Endometrium (tissue), 2 donors: Measurements from ENCODE around the gene ZMYM5.
A peak's percentile ranks its signal among the peaks of the same experiment; 100 is the strongest.
"Not testable (repeated sequence)": the region's sequence is repeated elsewhere in the genome, so short reads cannot be mapped to it uniquely, and the experiment has no call there.

Experiments used
- FAIRE-seq: peaks from 2 replicates; lab custom pipeline; 2012; peaks lifted over from hg19 to GRCh38; lab: Jason Lieb, UNC
- donor health status: control.
- donor health status: control.

The ZMYM5 gene

DNA sequence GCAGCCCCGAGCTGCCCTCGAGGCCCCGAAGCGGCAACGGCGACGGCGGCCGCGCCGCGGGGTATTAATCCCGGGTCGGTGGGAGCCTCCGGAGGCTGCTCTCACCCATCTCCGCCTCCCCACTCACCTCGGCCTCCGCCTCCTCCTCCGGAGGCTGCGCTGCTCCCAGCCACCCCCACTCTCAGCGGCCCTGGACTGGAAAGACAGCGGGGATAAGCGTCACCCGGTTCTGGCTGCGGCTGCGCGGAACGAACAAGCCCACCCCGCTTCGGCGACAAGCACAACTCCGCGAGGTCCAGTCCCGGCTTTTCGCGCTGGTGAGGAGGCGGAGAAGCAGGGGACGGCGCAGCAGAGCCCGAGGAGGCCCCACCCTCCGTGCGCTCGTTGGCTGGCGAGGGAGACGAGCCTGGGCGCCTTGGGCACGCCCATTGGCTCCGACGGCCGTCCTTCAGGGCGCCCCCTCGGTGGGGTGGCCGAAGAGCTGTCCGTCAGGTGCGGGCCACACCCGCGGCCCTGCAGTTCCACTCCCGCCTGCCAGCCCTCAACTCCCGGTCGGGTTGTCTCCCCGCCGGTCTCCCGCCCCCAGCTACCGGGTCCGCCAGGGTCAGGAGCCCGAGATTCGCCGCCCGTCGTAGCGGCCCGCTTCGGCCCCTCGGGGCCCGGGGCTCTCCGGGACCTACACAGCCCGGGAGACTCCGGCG, at the start of gene ZMYM5:
TSS of gene ZMYM5 (minus strand) at position 327 of the 701 bp plus-strand sequence. CDS start 11,469 bp downstream, outside the sequence.
- FAIRE-seq = peak; percentile 93

DNA sequence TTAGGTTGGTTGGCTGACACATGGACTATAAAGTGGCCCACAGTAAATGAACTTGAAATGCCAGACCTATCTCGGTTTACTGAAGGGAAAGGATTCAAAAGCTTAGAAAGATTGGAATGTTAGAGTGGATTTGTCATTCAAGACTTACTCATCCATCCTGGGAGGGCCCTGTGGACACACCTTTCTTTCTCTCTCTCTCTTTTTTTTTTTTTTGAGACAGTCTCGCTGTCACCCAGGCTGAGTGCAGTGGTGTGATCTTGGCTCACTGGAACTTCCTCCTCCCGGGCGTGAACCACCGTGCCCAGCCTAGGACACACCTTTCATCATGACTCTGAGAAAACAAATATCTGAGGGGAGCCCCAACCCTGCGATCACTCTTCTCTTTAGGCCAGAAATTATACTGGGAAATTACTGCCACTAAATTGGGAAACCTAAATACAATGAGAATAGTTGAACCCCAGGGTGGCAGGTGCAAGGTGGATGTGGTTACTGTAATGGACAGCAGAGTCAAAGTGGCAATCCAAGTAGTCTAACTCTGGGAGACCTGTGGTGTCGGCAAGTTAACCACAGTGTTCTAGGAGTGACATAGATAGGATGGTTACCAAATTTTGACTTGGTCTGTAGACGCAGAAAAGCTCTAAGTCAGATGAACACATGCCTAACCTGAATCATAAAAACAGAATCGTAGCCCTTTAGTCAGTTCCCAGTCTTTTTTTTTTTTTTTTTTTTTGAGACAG, 47.1 kb upstream of the ZMYM5 start:
- FAIRE-seq = no peak

DNA sequence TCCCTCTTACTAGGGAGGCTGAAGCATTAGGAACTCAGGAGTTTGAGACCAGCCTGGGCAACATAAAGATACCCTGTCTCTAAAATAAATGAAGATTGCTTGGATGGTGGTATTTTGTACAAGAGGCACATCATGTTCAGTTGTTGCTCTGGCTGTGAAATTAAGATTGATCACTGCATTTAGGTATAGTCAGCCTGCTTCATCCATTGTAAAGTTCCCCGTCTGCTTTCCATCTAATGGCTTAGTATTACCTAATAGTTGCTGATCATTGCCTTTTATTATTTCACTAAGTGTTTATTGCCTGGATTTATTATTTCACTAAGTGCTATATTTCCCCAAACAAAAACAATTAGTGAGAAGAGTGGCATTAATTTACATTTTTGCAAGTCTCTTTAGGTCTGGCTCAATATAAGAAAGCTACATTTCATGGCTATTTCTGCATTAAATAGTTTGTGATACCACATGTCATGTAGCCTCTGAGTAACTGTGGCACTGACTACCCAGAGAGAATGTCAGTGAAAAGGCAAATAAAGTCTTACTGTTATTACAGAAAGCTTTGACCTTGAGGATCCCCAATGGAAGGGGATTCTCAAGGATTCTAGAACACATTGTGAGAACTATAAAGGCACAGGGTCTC, 45.0 kb upstream of the ZMYM5 start:
- FAIRE-seq = no peak

DNA sequence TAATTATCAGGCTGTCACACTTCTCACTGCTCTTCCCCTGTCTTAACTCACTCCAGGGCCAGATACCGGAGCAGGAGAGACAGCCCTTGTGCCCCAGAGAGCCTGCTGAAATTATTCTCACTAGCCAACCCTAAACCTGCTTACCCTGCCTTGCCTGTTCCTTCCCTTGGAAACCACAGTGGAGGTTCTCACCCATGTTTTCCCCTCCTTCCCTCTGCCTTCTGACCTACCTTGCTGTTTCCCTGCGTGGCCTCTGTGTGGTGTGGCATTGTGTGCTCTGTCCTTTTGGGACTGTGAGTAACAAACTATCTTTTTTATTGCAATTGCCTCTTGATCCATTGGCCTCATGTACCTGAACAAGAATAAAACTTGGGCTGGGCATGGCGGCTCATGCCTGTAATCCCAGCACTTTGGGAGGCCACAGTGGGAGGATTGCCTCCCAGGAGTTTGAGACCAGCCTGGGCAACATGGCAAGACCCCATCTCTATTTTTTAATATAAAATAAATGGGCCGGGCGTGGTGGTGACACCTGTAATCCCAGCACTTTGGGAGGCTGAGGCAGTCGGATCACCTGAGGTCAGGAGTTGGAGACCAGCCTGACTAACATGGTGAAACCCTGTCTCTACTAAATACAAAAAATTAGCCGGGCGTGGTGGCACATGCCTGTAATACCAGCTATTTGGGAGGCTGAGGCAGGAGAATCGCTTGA, 42.2 kb upstream of the ZMYM5 start:
- FAIRE-seq = not testable (repeated sequence)

GRCh38 chr13:19890030-19890429, 26.6 kb upstream of the ZMYM5 start:
- FAIRE-seq = no peak

DNA sequence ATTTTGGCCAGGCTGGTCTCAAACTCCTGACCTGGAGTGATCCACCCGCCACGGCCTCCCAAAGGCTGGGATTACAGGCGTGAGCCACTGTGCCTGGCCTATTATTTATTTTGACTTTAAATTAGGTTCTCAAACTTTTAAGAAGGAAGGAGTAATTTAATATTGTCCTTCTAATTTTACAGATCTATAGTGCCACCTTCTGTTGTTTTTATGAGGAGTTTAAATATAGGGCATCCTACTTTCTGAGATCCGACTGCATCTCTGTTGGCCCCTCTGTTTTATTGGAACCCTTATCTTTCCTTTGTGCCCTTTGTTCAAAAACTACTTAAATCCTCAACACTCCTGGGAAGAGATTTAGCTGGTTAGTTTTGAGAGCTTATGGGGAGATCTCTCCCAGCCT, 25.4 kb upstream of the ZMYM5 start:
- no peak for FAIRE-seq

DNA sequence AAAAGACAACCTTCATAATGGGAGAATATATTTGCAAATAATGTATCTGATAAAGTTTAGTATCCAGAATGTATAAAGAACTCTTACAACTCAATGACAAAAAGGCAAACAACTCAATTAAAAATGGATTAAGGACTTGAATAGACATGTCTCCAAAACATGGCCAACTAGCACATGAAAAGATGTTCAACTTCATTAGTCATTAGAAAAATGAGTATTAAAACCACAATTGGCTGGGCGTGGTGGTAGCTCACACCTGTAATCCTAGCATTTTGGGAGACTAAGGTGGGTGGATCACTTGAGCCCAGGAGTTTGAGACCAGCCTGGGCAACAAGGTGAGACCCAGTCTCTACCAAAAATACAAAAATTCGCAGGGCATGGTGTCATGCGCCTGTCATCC, 18.8 kb upstream of the ZMYM5 start:
- FAIRE-seq = no peak

DNA sequence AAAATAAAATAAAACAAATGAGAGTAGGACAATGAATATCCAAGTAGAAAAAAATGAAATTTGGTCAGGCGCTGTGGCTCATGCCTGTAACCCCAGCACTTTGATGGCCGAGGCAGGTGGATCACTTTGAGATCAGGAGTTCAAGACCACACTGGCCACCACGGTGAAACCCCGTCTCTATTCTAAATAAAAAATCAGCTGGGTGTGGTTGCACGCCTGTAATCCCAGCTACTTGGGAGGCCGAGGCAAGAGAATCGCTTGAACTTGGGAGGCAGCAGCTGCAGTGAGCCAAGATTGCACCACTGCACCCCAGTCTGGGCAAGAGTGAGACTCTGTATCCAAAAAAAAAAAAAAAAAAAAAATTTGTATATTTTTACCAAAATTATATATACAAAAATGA, 18.2 kb upstream of the ZMYM5 start:
- FAIRE-seq = no peak

GRCh38 chr13:19864746-19865309, 1.4 kb upstream of the ZMYM5 start:
- no peak for FAIRE-seq

DNA sequence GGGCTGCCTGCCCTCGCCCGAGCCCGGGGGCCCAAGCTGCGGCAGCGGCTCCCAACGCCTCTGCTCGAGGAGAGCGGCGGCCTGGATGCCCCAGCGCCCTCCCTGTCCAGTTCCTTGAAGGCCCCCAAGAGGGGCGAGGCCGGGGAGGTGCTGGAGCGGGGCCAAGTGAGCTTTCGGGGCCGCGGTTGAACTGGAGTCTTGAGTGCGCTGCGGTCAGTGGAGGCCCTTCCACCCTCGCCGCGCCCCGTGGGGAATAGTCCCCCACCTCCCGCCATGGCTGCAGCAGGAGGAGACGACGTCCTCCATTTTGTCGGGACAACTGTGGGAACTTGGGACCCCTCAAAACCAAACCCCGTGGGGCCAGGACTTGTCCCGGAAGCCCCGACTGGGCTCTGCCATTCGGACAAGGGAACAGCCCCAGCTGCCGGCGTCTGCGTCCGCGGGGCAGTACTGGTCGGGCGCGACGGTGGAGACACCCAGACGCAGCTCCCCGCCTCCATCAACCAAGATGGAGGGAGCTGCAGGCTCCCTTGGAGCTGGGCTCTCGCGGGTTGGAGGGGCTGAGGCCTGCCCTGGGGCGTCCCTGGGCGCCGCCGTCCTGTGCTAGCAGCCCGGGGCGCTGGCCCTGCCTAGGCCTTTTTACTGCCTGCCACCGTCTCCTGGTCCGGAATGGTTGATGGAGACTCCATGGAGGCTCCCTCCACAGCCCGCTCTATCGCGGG, 736 bp upstream of the ZMYM5 start:
- FAIRE-seq = no peak

DNA sequence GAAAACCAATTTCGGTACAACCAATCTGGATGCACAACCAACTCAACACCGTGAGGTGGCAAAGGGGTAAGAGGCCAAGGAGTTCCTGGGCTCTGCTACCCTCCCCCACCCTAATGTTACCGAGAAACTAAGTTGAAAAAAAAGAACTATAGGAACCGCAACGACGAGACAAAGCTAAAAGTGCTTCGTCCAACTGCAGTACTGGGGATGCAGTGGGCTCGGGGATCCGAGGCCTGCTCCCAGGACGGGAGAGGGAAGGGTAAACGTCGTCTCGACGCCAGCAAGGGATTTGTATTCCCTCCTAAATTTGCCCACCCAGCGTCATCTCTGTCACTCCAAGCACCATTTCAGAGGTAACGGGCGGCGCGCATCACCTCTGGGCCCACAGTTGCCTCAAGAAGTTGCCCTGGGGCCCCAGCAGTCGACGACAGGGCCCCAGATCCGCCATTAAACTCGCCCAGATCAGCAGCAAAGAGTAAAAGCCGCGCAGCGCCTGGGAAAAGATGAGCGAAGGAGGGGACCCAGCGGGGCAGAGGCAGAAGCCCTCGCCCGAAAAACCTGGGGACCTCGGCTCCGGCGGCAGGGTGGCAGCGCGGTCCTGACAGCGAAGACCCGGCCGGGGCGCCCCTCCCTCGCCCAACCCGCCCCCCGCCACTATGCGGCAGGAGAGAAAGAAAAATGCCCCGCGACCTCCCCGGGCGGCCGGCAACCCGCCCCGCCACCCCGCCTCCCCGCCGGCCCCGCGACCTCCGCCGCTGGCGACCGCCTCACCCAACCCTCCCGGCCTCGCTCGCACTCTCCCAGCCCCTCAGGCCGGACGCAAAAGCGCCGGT, 752 bp downstream of the ZMYM5 start:
- no peak for FAIRE-seq

DNA sequence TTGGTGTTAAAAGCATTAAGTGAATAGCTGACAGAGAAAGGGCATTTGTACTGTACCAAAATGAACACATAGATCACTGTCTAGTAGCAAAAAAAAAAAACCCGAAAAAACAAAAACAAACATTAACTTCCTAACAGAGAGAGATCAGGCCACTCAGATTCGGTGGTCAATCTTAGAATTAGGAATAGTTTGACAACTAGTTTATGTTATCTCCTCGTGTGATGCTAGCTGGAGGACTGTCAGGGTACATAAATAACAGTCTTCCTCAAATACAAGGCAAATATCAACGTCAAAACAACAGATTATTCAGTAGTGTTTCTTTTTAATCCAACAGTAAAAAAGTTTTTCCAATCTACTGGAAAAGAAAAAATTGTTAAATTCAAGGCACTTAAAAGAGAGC, 1.7 kb downstream of the ZMYM5 start:
- no peak for FAIRE-seq

DNA sequence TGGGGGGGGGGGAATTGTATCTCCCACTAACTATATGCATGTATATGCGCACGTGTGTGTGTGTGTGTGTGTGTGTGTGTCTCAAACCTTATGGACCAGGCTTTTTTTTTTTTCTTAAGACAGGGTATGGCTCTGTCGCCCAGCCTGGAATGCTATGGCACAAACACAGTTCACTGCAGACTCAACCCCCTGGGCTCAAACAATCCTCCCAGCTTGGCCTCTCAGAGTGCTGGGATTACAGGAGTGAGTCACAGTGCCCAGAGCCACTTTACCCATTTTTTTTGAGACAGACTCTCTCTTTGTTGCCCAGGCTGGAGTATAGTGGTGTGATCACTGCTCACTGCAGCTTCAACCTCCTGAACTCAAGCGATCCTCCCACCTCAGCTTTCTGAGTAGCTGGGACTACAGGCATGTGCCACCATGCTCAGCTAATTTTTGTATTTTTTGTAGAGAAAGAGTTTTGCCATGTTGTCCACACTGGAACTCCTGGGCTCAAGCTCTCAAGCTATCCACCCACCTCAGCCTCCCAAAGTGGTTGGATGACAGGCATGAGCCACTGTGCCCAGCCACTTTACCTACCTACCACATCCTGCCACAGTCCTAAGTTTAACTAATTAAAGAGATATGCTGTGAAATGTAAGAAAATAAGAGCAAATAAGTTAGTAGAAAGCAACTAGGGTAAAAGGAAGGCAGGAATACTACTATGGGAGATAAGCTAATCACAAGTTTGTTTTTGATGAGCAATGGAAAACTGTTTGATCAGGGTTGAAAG, 2.4 kb downstream of the ZMYM5 start:
- no peak for FAIRE-seq

DNA sequence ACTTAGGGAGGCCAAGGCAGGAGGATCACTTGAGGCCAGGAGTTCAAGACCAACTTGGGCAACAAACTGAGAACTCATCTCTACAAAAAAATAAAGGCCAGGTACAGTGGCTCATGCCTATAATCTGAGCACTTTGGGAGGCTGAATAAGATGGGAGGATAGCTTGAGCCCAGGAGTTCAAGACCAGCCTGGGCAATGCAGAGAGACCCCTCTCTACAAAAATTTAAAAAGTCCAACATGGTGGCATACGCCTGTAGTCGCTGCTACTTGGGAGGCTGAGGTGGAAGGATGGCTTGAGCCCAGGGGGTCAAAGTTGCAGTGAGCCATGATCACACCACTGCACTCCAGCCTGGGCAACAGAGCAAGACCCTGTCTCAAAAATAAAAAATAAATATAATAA, 5.8 kb downstream of the ZMYM5 start:
- FAIRE-seq = not testable (repeated sequence)

DNA sequence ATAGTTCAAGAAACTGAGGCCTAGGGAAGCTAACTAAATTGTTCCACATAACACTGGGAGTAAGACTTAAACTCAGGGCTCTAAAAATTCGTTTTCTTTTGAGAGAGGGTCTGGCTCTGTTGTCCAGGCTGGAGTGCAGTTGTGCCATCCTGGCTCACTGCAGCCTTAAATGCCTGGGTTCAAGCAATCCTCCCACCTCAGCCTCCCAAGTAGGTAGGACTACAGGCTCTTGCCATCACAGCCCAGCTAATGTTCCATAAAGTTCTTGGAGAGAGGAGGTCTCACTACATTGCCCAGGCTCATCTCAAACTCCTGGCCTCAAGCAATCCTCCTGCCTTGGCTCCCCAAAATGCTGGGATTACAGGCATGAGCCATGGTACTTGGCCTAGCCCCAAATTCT, 10.7 kb downstream of the ZMYM5 start:
- no peak for FAIRE-seq

DNA sequence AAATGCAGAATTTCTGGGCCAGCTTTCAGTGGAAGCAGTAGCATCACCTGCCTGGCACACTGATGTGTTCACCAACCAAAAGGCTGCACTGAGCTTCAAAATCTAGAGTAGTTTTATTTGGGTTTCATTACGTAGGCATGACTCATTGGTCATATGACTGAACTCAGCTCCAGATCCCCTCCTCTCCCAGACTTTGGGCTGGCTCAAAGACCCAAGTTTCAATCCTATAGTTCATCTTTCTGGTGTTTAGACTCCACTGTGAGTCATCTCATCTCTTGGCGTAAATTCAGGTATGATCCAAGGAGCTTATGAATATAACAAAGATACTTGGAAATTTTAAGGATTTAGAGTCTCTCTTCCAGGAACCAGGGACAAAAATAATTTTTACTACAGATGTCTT, 17.7 kb downstream of the ZMYM5 start:
- FAIRE-seq = no peak

GRCh38 chr13:19838865-19839275, 24.6 kb downstream of the ZMYM5 start:
- FAIRE-seq = peak; percentile 51

DNA sequence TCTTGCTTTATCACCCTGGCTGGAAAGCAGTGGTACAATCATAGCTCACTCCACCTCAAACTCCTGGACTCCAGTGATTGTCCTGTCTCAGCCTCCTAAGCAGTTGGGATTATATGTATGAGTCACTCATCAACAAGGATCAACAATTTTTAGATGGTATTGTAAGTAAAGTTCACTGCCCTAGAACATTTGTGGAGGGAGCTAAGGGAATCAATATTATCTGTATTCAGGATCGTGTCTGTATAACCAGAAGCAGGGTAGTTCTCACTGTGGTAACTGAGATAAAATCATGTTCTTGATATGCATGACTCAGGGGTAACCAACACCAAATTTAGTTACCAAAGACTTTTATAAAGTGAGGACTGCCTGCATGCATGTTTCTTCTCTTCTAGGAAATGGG, 27.0 kb downstream of the ZMYM5 start:
- no peak for FAIRE-seq

DNA sequence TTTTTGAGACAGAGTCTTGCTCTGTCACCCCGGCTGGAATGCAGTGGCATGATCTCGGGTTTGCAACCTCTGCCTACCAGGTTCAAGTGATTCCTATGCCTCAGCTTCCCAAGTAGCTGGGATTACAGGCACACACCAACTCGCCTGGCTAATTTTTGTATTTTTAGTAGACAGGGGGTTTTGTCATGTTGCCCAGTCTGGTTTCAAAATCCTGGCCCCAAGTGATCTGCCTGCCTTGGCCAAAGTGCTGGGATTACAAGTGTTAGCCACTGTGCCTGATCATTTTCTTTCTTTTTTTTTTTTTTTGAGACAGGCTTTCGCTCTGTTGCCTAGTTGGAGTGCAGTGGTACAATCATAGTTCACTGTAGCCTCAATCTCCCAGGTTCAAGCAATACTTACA, 28.7 kb downstream of the ZMYM5 start:
- no peak for FAIRE-seq

- FAIRE-seq = no peak
These were observed 40.8 kb downstream of the ZMYM5 start for GRCh38 chr13:19822673-19823072.
